ENCODE results near the gene B4GALNT3.
"Not testable (repeated sequence)": the region's sequence is repeated elsewhere in the genome, so short reads cannot be mapped to it uniquely, and the experiment has no call there.

Gene B4GALNT3

DNA sequence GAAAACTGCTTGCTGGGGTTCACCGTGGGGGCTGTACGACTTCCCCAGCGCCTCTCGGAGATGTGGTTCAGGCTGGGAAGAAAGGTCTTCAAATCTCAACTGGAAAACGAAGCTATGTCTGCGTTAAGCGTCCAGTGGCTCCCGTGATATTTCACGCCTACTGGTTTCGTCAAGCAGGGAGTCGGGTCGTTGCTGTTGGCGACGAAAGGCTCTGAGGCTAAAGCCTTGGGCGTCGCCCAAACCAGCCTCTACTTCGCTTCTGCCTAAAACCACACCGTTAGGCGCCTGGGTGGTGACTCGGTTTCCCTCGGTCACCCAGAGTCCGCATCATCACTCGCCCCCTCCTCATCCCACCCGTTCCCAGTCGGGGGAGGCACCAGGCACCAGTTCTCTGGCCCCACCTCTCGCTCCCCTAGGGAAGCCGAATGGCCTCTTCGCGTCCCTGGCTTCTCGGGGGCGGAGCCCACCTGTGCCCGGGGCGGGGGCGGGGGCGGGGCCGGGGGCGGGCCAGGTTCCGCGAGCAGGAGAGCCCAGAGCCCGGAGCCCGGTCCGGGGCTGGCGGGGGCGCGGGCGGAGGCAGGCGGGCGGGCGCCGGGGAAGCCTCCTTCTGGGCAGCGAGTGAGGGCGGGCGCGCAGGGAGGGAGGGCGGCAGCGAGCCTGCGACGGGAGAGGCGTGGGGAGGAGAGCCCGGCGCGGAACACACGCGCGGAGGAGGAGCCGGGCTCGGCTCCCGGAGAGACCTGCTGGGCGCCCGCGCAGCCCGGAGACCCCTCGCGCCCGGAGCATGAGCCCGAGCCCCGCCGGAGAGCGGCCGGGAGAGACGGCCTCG is at the start of gene B4GALNT3:
TSS of gene B4GALNT3 (plus strand) at position 510 of the 829 bp plus-strand sequence. CDS start 438 bp downstream, outside the sequence.
- DNase-seq: no peak

- no peak for DNase-seq
Measured at GRCh38 chr12:414859-415258, 44.9 kb upstream of the B4GALNT3 start.

GRCh38 chr12:418432-418831 is 41.3 kb upstream of the B4GALNT3 start:
- no peak for DNase-seq

GRCh38 chr12:422526-422925 is 37.2 kb upstream of the B4GALNT3 start:
- DNase-seq: no peak

GRCh38 chr12:435737-436136 is 24.0 kb upstream of the B4GALNT3 start:
- not testable (repeated sequence) for DNase-seq

- no peak for DNase-seq
Measured at GRCh38 chr12:442235-442884, 17.4 kb upstream of the B4GALNT3 start.

- no peak for DNase-seq
Measured at GRCh38 chr12:447141-447540, 12.6 kb upstream of the B4GALNT3 start.

DNA sequence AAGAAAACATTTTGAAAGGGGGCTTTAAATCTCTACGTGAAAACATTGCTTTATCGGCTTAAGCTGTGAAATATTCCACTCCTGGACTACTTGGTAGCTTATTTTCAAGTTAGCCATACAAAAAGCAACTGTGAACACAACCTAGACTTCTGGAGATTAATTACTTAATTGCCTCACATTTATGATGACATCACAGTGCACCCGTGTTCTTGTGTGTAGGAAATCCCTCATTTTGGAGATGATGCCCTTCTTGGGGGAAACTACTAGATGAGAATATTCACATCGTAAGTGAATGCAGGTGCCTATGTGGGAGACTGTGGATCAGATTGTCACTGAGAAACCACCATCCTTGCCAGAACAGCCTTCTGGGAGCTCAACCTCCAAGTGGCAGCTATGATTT is 10.5 kb upstream of the B4GALNT3 start:
- DNase-seq: no peak

- no peak for DNase-seq
Measured at GRCh38 chr12:450438-450837, 9.3 kb upstream of the B4GALNT3 start.

GRCh38 chr12:452667-453210 is 7.0 kb upstream of the B4GALNT3 start:
- no peak for DNase-seq

DNA sequence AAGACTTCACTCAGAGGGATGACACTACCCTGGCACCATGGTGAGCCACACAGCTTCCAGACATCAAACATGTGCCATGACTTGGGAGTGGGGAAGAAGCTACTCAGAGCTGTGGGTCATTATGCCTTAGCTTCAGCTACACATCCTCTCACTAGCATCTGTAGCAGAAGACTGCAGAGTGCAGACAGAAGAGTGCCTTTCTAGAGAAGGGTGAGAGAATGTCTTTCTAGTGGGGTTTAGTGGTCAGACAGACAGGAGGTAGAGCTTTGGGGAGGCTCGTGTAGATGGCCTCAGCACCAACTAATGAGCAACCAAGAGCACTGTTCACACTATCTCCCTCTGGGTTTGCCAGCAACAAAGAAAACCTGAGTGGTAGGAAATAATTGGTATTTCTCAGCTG is 4.9 kb upstream of the B4GALNT3 start:
- DNase-seq: no peak

DNA sequence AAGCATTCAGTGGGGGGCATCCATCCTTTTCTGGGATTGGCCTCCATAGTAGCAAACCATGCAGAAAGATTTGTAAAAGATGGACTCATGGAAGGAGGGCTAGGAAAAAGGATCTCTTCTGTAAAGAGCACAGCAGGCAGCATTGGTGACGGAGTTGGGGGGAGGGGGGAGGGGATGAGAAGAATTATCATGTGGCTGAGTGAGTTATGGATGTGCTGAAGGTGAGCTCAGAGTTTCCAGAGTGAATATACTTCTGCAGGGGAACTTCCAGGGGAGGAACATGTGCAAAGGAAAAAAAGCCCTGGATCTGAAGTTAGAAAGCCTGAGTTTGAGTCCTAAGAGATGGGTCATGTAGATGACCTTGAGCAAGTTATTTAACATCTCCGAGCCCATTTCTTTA is 3.9 kb upstream of the B4GALNT3 start:
- DNase-seq: no peak

- DNase-seq: no peak
Measured at GRCh38 chr12:457676-458075, 2.1 kb upstream of the B4GALNT3 start.

- no peak for DNase-seq
Measured at GRCh38 chr12:459050-459429, 699 bp upstream of the B4GALNT3 start.

DNA sequence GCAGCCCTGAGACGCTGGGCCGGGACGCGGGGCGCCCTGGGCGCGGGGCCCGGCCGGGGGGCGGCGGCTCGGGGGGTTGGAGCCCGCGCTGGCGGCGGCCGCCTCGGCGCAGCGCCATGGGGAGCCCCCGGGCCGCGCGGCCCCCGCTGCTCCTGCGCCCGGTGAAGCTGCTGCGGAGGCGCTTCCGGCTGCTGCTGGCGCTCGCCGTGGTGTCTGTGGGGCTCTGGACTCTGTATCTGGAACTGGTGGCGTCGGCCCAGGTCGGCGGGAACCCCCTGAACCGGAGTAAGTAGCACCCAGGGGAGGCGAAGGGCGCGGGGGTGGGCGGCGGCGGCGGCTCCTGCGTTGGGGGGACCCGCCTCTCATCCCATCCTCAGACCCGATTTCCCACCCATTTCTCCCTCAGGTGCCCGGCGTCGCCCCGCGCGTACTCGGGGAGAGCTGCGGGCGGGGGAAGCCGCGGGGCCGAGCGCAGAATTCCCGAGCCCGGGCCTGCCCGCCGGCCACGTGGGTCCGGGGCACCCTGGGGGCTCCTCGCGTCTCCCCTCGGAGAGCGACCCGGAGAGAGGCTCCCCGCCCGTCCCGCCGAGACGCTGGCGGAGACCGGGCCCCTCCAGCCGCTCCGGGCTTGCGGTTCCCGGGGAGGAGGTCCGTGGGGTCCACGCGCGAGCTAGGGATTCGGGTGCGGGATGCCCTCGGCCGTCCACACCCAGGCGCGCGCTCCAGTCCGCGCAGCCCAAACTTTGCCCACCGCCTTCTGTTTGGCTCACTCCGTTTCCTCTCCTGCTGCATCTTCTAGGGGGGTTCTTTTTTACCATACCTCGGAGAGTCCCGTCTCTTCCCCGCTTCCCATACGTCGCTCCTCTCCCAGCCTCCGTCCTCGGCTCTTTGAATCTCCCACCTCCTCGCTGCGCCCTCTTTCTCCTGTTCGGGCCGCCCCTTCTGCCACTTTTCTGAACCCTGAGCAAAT is 807 bp downstream of the B4GALNT3 start:
- no peak for DNase-seq

DNA sequence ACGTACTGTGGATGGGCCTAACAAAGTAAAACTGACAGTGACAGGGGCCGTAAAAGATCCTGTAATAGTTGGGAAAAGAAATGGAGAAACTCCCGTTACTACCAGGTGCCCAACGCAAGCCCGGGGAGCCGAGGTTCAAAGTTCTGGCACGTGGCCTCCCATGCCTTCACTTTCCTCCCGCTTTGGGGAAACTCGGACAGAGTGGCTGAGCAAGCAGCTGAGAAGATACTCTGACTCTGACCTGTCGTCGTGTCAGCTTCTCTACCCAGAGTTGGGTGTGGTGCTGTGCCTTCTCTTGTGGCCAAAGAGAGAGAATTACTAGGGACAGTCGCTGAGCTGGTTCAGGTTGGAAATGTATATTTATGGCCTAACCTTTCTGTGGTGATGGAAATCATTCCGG is 1.7 kb downstream of the B4GALNT3 start:
- DNase-seq: no peak

DNA sequence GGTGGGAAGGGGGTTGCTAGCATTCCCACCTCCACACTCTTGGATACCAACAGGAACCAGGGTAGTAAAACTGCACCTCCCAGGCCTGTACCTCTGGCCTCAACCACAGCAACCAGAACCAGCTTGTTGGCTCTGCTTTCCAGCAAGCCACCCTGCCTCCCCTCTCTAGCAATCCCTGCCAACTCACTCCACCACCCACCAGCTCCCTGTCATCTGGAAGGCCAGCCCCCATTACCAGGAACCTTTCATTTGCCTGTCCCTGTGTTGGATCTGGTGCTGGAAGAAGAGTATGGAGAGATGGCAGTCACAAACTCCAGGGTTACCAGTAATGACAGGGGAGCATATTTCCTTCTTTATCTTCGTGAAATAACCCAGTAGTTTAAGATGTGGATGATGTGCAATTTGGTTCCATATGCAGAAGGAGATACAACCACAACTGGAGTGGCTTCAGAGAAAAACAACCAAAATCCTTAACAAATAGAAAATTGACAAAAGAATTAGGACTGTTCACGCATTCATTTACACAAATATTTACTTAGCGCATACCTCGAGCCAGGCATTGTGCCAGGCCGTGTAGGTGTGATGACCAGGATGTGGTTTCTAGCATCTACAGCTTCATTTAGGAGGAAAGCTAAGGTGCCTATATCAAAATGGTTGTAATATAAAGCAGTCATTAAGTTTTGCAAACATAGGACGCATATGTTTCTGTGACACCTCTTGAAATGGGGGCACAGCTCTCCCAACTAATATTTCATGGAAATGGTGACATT is 3.4 kb downstream of the B4GALNT3 start:
- no peak for DNase-seq

- DNase-seq: no peak
Measured at GRCh38 chr12:464484-465267, 4.9 kb downstream of the B4GALNT3 start.

DNA sequence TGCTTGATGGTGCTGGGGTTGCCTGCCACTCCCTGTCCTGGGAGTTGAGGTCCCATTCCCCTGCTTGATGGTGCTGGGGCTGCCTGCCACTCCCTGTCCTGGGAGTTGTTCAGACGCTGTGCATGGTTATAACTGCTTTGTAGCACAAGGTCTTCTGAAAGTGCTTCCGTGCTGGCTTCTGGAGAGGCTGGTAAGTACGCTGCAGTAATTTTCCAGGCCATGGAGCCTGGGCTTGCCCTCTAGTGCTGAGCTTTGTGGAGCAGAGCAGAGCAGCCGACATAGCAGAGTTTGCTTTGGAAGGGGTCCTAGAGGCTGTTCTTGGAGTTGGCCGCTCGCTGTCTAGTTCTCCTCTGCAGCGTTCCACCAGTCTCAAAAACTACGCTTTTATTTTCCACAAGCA is 6.3 kb downstream of the B4GALNT3 start:
- DNase-seq: no peak

DNA sequence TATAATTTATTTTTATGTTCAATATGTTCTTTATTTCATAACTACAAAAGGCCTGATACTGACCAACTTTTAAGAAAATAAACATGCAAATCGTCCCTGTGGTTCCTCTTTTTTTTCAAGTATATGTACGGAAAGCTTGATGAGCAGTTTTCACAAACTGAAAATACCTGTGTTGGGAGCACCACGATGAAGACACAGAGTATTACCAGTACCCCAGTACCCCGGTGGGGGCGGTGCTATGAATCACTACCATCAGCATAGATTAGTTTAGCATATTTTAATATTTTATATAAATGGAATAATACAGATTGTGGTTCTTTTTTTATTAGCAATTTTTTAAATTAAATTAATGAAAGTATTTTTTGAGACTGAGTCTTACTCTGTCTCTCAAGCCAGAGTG is 7.0 kb downstream of the B4GALNT3 start:
- DNase-seq: no peak

- no peak for DNase-seq
Measured at GRCh38 chr12:467591-467990, 7.9 kb downstream of the B4GALNT3 start.

Data from NCI-H2227 treated with DMSO at 0.1 percent for 48 hours (cell line).